Body of pancreas (tissue), 4 donors: ENCODE measurements around the gene TNFRSF25.

Experiments
- POLR2A ChIP-seq, 3 donors: fragments of 450-650 bp; IDR thresholded peaks; one replicate each; pipeline ENCODE4 v1.6.1; 2016; ENCODE audit warnings: antibody characterized with exemption in 3 of 3, mild to moderate bottlenecking in 2 of 3
- TF ChIP-seq, protein P1 (sequence below), 7 experiments: fragments of 450-650 bp in 4 of 7; fragments of 200-600 bp in 3 of 7; sonication (generic) in 3 of 7; IDR thresholded peaks; one replicate each; pipeline ENCODE4 v1.5.1; 2016 to 2019; ENCODE audit warnings: antibody characterized with exemption in 7 of 7

DNA sequence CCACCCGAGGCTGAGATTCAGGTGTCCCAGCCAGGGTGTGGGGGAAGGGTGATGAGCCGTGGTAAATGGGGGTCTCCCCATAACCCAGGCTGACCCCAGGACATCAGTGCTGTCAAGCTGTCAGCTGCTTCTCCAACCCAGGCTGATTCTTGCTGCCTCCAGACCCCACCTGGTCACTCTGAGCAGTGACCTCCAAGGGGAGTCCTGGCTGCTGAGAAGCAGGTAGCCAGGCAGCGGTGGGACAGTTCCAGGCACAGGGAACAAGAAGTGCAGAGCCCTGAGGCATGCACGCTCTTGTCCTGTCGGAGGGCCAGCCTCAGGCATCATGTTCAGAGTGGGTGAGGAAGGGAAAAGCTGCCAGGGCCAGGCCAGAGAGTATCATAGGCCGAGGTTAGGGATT, 40.3 kb downstream of the TNFRSF25 start:
- TF ChIP-seq, protein P1, sequence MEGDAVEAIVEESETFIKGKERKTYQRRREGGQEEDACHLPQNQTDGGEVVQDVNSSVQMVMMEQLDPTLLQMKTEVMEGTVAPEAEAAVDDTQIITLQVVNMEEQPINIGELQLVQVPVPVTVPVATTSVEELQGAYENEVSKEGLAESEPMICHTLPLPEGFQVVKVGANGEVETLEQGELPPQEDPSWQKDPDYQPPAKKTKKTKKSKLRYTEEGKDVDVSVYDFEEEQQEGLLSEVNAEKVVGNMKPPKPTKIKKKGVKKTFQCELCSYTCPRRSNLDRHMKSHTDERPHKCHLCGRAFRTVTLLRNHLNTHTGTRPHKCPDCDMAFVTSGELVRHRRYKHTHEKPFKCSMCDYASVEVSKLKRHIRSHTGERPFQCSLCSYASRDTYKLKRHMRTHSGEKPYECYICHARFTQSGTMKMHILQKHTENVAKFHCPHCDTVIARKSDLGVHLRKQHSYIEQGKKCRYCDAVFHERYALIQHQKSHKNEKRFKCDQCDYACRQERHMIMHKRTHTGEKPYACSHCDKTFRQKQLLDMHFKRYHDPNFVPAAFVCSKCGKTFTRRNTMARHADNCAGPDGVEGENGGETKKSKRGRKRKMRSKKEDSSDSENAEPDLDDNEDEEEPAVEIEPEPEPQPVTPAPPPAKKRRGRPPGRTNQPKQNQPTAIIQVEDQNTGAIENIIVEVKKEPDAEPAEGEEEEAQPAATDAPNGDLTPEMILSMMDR (IDR thresholded peaks at IDR 0.05): no peak
- TF ChIP-seq POLR2A (IDR thresholded peaks at IDR 0.05): no peak
